HG02943 (cell line): ENCODE measurements around the gene ADH6.
"Not testable (repeated sequence)": the region's sequence is repeated elsewhere in the genome, so short reads cannot be mapped to it uniquely, and the experiment has no call there.

Source experiments
- ATAC-seq: cut with Tn5 transposase; IDR thresholded peaks from one replicate; pipeline ENCODE4 v1.9.1; 2021; ENCODE audit warnings: mild to moderate bottlenecking, low read depth, moderate library complexity; ENCODE audit not compliant: unreplicated experiment

The ADH6 gene

DNA sequence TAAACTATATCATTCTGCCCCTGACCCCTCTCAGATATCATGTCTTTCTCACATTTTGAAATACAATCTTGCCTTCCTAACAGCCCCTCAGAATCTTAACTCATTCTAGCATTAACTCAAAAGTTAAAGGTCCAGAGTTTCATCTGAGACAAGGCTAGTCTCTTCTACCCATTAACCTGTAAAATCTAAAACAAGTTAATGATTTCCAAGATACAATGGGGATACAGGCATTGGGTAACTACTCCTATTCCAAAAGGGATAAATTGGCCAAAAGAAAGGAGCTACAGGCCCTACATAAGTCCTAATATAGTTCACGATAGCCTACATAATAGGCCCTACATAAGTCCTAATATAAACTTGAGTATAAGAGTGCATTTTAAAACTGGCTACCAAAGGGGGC, 18.9 kb downstream of the ADH6 start:
- no peak for ATAC-seq

DNA sequence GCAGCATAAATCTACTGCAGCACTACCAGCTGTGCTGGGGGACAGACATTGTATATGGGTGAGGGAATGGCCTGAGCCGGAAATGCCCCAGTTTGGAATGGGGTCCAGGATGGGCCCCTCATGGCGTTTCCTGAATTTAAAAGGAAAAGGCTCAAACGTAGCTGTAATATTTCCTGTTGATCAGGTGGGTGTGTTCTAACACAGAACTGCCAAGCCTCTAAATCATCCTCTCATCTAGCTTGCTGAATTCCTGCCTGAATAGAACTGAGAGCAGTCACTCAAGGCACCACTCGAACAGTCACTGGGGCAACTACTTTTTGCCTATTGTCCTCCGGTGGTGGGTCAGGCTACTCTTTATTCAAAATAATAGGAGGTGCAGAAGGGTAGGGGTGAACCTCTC, 28.7 kb downstream of the ADH6 start:
- no peak for ATAC-seq

- ATAC-seq: not testable (repeated sequence)
Observed at GRCh38 chr4:99189900-99190299, 29.1 kb downstream of the ADH6 start.

DNA sequence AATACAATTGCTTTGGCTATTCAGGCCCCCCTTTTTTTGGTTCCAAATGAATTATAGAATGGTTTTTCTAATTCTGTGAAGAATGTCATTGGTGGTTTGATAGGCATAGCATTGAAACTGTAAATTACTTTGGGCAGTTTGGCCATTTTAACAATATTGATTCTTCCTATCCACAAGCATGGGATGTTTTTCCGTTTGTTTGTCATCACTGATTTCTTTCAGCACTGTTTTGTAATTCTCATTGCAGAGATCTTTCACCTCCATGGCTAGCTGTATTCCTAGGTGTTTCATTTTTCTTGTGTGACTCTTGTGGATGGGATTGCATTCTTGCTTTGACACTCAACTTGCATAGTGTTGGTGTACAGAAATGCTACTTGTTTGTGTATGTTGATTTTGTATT, 33.0 kb downstream of the ADH6 start:
- no peak for ATAC-seq

- ATAC-seq: no peak
Observed at GRCh38 chr4:99185581-99185980, 33.5 kb downstream of the ADH6 start.

DNA sequence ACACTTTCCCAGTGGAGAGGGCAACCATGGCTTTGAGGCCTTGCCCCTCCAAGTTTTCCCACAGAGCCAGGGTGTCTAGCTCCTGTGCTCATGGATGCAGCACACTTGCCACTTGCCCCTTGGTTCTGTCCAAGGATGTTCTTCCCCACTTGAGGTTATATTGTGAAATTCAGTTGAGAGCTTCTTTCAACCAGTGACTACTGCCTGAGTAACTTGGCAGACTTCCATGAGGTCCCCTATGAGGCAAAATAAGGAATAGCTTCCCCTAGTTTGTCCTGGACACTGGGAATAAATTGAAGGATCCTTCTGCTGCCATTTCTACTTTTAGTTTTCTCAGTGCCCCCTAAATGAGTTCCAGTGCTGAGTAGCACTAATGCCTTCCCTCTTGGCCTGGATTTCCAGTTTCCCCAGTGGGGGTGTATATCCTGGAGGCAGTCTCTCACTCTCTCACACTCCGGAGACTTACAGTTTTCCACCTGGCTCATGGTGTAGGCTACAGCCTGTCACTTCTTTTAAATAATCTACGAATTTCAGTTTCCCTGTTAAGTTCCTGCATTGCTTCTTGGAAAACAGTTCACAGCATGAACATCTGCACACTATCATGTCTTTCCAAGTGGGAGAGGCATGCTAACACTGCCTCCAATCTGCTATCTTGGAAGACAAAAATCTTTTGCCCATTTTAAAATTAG, 38.5 kb downstream of the ADH6 start:
- no peak for ATAC-seq

GRCh38 chr4:99179626-99180025, 39.4 kb downstream of the ADH6 start:
- no peak for ATAC-seq

GRCh38 chr4:99179178-99179577, 39.9 kb downstream of the ADH6 start:
- ATAC-seq: no peak

GRCh38 chr4:99166544-99166943, 52.5 kb downstream of the ADH6 start:
- no peak for ATAC-seq

DNA sequence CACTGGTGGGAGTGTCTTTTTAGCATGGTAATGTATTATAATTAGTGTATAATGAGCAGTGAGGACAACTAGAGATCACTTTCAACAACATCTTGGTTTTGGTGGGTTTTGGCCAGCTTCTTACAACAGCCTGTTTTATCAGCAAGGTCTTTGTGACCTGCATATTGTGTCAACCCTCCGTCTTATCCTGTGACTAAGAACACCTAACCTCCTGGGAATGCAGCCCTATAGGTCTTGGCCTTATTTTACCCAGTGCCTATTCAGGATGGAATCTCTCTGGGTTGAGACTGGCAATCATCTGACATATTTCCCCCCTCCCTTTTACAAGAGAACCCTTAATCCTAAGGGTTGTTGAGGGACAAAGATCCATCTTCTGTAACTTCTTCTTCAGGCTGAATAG, 53.1 kb downstream of the ADH6 start:
- ATAC-seq: no peak

- no peak for ATAC-seq
Observed at GRCh38 chr4:99161373-99162099, 57.5 kb downstream of the ADH6 start.

GRCh38 chr4:99159699-99160098, 59.3 kb downstream of the ADH6 start:
- no peak for ATAC-seq

DNA sequence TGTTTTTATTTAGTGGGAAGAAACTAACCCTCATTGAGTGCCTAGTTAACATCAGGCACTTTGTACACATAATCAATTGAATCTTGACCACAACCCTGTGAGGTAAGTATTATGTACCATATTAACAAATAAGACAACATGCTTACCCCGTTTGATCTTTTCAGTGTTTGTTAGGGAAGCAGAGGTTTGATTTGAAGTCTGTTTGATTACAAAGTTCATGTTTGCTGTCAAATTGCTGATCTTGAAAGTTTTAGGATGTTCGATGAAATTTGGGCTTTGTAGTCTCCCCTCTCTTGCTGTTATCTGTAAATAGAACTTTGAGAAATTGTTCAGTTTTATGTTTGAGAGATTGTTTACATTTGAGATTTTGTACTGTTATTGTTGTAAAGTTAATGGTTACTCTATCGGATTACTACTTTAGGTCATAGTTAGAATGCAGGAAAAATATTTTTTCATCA, 61.5 kb downstream of the ADH6 start:
- ATAC-seq: no peak

DNA sequence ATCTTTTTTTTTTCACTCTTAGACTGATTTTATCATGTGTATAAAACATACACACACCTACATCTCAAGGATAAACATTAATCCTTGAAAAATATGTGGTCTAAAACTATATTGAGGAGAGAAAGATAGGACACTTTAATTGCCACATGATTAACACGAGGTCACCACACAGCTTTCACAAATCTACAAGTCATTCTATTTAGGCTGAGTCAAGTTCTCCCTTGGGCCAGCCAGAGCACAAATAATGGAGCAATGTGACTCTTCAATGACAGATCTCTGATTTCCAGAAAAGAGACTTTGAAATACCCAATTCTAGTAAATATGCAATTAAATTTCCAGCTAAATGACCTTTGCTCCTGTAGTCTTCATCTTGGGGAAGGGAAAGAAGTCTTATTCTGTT, 62.1 kb downstream of the ADH6 start:
- no peak for ATAC-seq

DNA sequence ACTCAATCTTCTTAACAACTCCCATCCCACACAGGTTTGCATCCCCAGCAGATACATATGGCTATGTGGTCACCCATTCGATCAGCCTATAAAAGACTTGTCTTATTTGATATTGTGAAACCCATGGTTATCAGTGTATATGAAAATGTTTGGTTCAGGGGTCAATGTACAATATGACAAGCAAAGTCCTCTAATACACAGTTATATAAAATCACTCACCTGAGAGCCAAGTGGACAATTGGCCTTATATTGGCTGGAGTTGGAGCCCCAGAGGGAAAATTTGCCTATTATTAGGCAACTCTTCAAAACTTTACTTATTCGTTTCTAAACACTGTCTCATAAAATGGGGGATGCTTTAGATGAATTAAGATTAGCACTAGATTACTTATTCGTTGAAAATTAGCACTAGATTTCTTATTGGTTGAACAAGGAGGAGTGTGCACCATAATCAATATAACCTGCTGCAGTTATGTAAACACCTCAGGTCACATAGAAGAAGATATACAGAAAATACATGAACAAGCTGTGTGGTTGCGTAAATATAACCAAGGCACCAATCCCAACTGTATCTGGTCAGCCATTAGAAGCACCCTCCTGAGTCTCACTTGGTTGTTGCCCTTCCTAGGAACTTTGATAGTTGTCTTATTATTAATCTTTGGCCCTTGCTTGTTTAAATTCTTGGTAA, 64.2 kb downstream of the ADH6 start:
- no peak for ATAC-seq
